ENCODE measurements around the gene MAD1L1. TPM values are rescaled to one million over a fixed set of nuclear protein-coding genes. Genes with fewer than 3 reads are reported as not detected.
A peak's percentile ranks its signal among the peaks of the same experiment; 100 is the strongest.
"Not testable (repeated sequence)": the region's sequence is repeated elsewhere in the genome, so short reads cannot be mapped to it uniquely, and the experiment has no call there.

Gene MAD1L1
- total RNA-seq, 2 donors from 2014 or later = 81.3 to 115 TPM

DNA sequence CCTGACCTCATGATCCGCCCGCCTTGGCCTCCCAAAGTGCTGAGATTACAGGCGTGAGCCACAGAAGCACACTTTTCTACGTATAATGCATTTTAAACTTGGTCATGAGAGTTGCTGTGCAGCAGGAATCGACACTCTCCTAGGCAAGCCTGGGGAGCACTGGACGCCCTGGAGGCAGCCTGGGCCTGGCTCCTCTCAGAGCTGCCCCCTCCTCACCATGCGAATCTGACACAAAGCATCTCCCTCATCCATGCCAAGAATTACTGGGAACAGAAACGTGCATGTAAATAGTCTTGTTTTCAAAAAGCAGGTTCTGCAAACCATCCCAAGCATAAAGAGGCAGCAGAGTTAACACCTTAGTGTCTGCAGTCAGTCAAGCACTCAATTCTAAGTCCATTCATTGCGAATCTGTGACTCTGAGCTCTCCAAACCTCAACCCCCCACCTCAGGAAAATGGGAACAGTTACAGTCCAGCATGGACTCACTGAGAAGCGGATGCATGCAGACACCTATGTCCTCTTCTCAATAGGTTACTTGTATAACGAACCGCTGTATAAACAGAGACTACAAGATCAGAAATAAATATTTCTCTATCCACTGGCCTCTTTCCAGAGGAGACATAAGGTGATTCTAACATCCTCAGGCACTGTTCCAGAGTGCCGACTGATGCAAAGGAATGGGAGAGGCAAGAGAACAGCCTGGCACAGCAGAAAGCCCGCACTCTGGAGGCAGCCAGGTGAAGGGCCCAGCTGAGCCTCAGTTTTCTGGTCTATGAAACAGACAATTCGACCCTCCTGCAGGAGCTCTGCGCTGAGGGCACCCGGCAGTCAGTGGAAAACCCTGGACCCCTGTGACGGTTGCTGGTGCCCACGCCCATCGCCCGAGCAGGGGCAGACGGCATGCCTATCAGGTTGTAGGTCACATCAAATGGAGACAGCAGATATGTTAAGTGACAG, 68.9 kb downstream of the MAD1L1 start:
- Mint-ChIP-seq H3K4me3 (no peak overlapping the region), H3K36me3 (ENCODE audit: low read depth) (peaks cover 4% of the 10 kb centered on the region), H3K27me3 (no peaks in the 10 kb centered on the region), H3K27ac (no peak overlapping the region), H3K4me1 (peaks cover 6% of the 10 kb centered on the region)
- ATAC-seq = no peak
- H3K9me3 ChIP-seq (ENCODE audit: control insufficient read depth, low read length, poor library complexity, severe bottlenecking) = no peaks in the 10 kb centered on the region
- DNase-seq = no peak

- DNase-seq (no peak), ATAC-seq (no peak)
- H3K4me3 Mint-ChIP-seq = no peak overlapping the region
- H3K9me3 ChIP-seq (ENCODE audit: control insufficient read depth, low read length, poor library complexity, severe bottlenecking) = no peaks in the 10 kb centered on the region
- peak overlapping the region; percentile 32 for H3K27ac Mint-ChIP-seq
- peaks cover 10% of the 10 kb centered on the region for H3K4me1 Mint-ChIP-seq
- peaks cover 4% of the 10 kb centered on the region for H3K36me3 Mint-ChIP-seq (ENCODE audit: low read depth)
- H3K27me3 Mint-ChIP-seq = no peaks in the 10 kb centered on the region
These were observed 69.8 kb downstream of the MAD1L1 start for GRCh38 chr7:2162959-2163358.

- not testable (repeated sequence) for ATAC-seq; H3K4me3 Mint-ChIP-seq; H3K36me3 Mint-ChIP-seq (ENCODE audit: low read depth); DNase-seq; H3K4me1 Mint-ChIP-seq; H3K27me3 Mint-ChIP-seq; H3K9me3 ChIP-seq (ENCODE audit: control insufficient read depth, low read length, poor library complexity, severe bottlenecking)
- H3K27ac Mint-ChIP-seq = peak overlapping the region; percentile 32
These were observed 70.5 kb downstream of the MAD1L1 start for GRCh38 chr7:2162004-2162902.

DNA sequence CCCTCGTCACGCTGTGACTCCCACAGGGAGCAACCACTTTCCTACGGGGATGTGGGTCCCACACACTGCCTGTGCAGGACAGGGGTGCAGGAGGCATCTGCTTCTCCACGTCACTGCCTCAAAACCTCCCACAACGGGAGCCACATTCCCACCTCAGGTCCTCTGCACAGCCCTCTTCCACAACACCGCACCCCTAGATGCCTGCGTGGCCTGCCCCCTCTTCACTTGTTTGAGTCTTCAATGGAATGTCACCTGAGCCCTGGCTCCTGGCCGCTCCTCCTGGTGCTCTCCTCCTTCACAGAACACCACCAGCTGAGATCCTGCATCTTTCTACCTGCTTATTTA, 73.6 kb downstream of the MAD1L1 start:
- ATAC-seq (no peak), DNase-seq (no peak)
- Mint-ChIP-seq H3K27ac (no peak overlapping the region), H3K36me3 (ENCODE audit: low read depth) (peaks cover 2% of the 10 kb centered on the region), H3K4me3 (no peak overlapping the region), H3K4me1 (peaks cover 8% of the 10 kb centered on the region), H3K27me3 (no peaks in the 10 kb centered on the region)
- no peaks in the 10 kb centered on the region for H3K9me3 ChIP-seq (ENCODE audit: control insufficient read depth, low read length, poor library complexity, severe bottlenecking)

GRCh38 chr7:2158331-2159175, 74.2 kb downstream of the MAD1L1 start:
- no peak overlapping the region for H3K27ac Mint-ChIP-seq
- H3K9me3 ChIP-seq (ENCODE audit: control insufficient read depth, low read length, poor library complexity, severe bottlenecking) = no peaks in the 10 kb centered on the region
- ATAC-seq = no peak
- DNase-seq = no peak
- no peaks in the 10 kb centered on the region for H3K27me3 Mint-ChIP-seq
- peaks cover 2% of the 10 kb centered on the region for H3K36me3 Mint-ChIP-seq (ENCODE audit: low read depth)
- peaks cover 8% of the 10 kb centered on the region for H3K4me1 Mint-ChIP-seq
- no peak overlapping the region for H3K4me3 Mint-ChIP-seq

DNA sequence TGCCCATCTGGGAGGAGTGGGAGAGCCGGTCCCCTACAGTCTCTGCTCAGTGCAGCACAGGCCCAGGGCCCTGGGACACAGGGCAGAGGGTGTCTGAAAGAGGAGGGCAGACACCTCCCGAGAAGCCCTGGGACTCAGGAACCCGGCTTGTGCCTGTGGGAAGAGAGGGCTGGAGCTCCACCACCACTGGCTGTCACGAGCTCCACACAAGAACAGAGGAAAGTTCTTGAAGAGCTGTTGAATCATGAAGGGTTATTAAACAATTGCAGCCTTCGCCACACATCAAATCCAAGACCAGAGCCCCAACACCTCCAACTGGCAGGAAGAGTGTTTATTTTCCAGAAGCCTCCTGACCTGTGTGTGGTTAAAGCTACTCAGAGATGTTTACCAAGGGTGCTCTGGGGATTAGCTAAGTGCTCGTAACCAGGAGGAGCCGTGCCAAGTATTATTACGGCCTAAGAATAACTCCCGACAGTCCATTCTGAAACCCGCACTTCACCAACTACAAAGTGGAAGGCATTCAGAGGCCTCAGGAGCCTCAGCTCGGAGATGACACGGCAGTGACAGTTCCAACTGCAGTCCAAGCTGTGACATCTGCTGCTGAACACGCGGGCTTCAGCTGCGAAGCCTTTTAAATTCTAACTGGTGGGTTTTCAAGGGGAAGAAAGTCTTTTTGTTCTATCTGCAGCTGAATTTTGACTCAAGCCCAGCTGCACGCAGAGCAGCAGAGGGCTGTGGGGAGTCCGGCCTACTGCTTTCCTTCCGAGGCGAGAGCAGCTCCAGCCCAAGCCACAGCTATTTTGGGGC, 75.1 kb downstream of the MAD1L1 start:
- ATAC-seq (no peak), DNase-seq (no peak)
- Mint-ChIP-seq H3K27ac (no peak overlapping the region), H3K36me3 (ENCODE audit: low read depth) (peaks cover 2% of the 10 kb centered on the region), H3K27me3 (no peaks in the 10 kb centered on the region), H3K4me1 (peaks cover 8% of the 10 kb centered on the region), H3K4me3 (no peak overlapping the region)
- no peaks in the 10 kb centered on the region for H3K9me3 ChIP-seq (ENCODE audit: control insufficient read depth, low read length, poor library complexity, severe bottlenecking)

DNA sequence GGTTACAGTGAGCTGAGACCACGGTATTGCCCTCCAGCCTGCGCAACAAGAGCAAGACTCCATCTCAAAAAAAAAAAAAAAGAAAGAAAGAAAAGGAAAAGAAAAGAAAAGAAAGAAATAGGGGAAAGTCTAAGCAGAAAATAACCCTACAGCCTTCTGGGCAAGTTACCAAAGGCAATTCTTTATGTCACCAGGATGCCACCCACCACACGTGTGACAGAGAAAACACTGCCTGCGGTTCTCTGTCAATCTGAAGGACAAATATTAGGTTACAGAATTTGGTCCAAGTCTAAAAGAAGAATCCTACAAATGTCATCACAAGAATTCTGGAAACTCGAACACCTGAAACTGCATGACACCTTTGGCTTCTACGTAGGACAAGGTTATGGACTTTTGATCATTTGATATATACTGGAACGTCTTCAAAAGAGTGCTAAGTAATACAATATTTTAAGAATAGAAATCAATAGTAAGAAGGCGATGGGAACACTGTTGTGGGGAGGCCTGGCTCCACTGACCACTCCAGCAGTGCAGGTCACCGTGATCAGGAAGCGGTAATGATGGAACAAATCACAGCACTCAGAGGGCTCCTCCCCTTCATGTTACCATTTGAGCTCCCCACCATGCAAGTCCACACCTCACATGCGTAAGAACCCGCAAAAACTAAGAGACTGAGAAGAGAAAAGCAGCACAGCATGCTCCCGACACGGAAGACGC, 75.8 kb downstream of the MAD1L1 start:
- ATAC-seq = no peak
- Mint-ChIP-seq H3K36me3 (ENCODE audit: low read depth) (peaks cover 2% of the 10 kb centered on the region), H3K27me3 (no peaks in the 10 kb centered on the region), H3K4me3 (no peak overlapping the region), H3K4me1 (peaks cover 8% of the 10 kb centered on the region), H3K27ac (no peak overlapping the region)
- no peak for DNase-seq
- H3K9me3 ChIP-seq (ENCODE audit: control insufficient read depth, low read length, poor library complexity, severe bottlenecking) = no peaks in the 10 kb centered on the region

- no peaks in the 10 kb centered on the region for H3K9me3 ChIP-seq (ENCODE audit: control insufficient read depth, low read length, poor library complexity, severe bottlenecking)
- H3K4me3 Mint-ChIP-seq = no peak overlapping the region
- H3K27me3 Mint-ChIP-seq = no peaks in the 10 kb centered on the region
- ATAC-seq = no peak
- H3K36me3 Mint-ChIP-seq (ENCODE audit: low read depth) = peaks cover 2% of the 10 kb centered on the region
- DNase-seq = no peak
- H3K4me1 Mint-ChIP-seq = peaks cover 8% of the 10 kb centered on the region
- no peak overlapping the region for H3K27ac Mint-ChIP-seq
These were observed 77.9 kb downstream of the MAD1L1 start for GRCh38 chr7:2154831-2155230.

DNA sequence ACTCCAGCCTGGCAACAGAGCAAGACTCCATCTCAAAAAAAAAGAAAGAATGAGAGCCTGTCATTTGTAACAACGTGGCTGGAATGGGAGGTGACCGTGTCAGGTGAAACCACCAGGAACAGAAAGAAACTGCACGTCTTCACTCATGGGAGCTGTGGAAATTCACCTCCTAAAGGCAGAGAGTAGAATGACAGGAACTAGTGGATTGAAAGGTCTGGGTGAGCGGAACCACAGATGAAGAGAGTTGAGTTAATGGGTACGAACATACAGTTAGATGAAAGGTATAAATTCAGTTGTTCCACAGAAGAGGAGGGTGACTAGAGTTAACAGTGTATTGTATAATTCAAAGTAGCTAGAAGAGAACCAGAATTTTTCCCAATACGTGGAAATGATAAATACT, 78.6 kb downstream of the MAD1L1 start:
- DNase-seq = no peak
- Mint-ChIP-seq H3K4me1 (peaks cover 4% of the 10 kb centered on the region), H3K36me3 (ENCODE audit: low read depth) (no peaks in the 10 kb centered on the region), H3K27me3 (no peaks in the 10 kb centered on the region), H3K27ac (peak overlapping the region; percentile 43), H3K4me3 (no peak overlapping the region)
- no peaks in the 10 kb centered on the region for H3K9me3 ChIP-seq (ENCODE audit: control insufficient read depth, low read length, poor library complexity, severe bottlenecking)
- ATAC-seq = no peak

GRCh38 chr7:2152646-2153045, 80.1 kb downstream of the MAD1L1 start:
- Mint-ChIP-seq H3K4me1 (no peaks in the 10 kb centered on the region), H3K4me3 (no peak overlapping the region), H3K36me3 (ENCODE audit: low read depth) (no peaks in the 10 kb centered on the region), H3K27me3 (no peaks in the 10 kb centered on the region), H3K27ac (no peak overlapping the region)
- no peaks in the 10 kb centered on the region for H3K9me3 ChIP-seq (ENCODE audit: control insufficient read depth, low read length, poor library complexity, severe bottlenecking)
- DNase-seq (no peak), ATAC-seq (no peak)

DNA sequence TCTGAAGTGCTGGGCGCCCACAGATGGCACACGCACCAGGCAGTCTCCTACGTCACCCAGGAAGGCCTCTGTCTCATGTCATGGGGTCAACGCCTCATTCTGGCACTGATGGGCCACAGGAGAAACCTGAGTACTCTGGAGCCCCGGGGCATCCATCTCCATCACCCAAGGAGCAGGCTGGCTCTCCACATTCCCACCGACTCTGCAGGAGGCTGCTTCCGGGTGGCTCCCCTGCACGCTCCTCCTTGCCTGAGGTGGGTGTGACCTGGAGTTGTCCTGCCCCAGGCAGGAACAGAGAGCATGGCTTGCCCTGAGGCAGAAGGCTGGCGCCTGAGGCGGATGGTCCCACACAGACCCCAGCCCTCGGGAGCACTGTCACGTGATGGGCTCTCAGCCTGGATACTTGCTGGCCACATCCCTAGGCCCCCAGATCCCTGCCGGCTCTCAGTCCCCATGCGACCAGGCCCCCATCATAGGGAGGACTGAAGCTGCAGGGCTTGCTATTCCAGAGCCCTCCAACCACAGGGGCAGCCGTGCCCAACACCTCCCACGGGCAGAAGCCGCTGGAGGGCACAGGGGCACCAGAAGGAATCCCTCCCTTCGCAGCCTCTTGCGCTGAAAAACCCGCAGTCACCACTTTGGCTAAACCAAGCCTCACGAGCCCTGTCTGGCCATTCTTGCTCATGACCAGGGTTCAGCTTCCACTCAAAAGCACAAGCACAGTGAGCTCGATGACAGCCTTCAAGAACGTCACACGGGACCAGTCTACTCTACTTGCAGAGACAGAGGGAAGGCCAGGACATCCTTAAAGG, 80.7 kb downstream of the MAD1L1 start:
- ATAC-seq (no peak), DNase-seq (no peak)
- H3K9me3 ChIP-seq (ENCODE audit: control insufficient read depth, low read length, poor library complexity, severe bottlenecking) = no peaks in the 10 kb centered on the region
- no peaks in the 10 kb centered on the region for H3K4me1 Mint-ChIP-seq
- H3K4me3 Mint-ChIP-seq = no peak overlapping the region
- no peaks in the 10 kb centered on the region for H3K27me3 Mint-ChIP-seq
- no peaks in the 10 kb centered on the region for H3K36me3 Mint-ChIP-seq (ENCODE audit: low read depth)
- no peak overlapping the region for H3K27ac Mint-ChIP-seq

Data from T-helper 17 cell (primary cell).